IPS DF 6.9 (cell line): ENCODE data around the gene TRDN.
"Not testable (repeated sequence)": the region's sequence is repeated elsewhere in the genome, so short reads cannot be mapped to it uniquely, and the experiment has no call there.

Source experiments
- DNase-seq: peaks from one replicate; pipeline ENCODE4 v3.0.0-alpha.2; 2013; ENCODE audit warnings: low read depth, low spot score
- H3K27ac ChIP-seq: one replicate; pipeline ENCODE4 v1.5.1; 2013; ENCODE audit warnings: low read length, control low read depth
- H3K27me3 ChIP-seq: 2 replicates; pipeline ENCODE4 v1.6.1; 2013; ENCODE audit warnings: mild to moderate bottlenecking, low read length; ENCODE audit not compliant: control insufficient read depth, insufficient read depth
- H3K36me3 ChIP-seq: 2 replicates; pipeline ENCODE4 v1.6.1; 2013; ENCODE audit warnings: low read length; ENCODE audit not compliant: control insufficient read depth, insufficient read depth
- H3K4me1 ChIP-seq: 2 replicates; pipeline ENCODE4 v1.6.1; 2013; ENCODE audit warnings: low read length; ENCODE audit not compliant: control insufficient read depth, insufficient read depth
- H3K4me3 ChIP-seq: 2 replicates; pipeline ENCODE4 v1.5.1; 2013; ENCODE audit warnings: mild to moderate bottlenecking, low read length
- H3K9me3 ChIP-seq: 2 replicates; pipeline ENCODE4 v1.6.1; 2013; ENCODE audit warnings: low read length, inconsistent platforms; ENCODE audit not compliant: control insufficient read depth, insufficient read depth
- WGBS: extraction: QIAGEN DNeasy Blood & Tissue Kit; methylation state at CpG from one replicate; pipeline ENCODE4 v1.1.7; 2013; ENCODE audit warnings: mixed read lengths, missing lambda C conversion rate; ENCODE audit not compliant: insufficient read length, insufficient coverage; 5-methylcytosine and 5-hydroxymethylcytosine counted together

TRDN gene

DNA sequence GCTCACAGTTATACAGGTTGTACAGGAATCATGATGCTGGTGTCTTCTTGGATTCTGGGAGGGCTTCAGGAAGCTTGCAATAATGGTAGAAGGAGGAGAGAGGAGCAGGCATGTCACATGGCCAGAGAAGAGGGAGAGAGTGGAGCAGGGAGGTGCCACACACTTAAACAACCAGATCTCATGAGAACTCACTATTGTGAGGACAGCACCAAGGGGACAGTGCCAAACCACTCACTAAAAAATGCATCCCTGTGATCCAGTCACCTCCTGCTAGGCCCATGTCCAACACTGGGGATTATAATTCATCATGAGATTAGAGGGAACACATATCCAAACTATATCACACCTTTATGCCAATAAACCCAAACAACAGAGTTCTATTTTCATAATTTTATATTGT lies 67.2 kb downstream of the TRDN start:
- Histone ChIP-seq H3K27me3 (no peaks in the 10 kb centered on the region), H3K27ac (no peak overlapping the region), H3K4me1 (peaks cover 8% of the 10 kb centered on the region; the same call in 1 of the 2 replicates), H3K9me3 (no peaks in the 10 kb centered on the region), H3K4me3 (no peak overlapping the region), H3K36me3 (peaks cover 3% of the 10 kb centered on the region; the same call in 1 of the 2 replicates)
- DNase-seq: no peak

DNA sequence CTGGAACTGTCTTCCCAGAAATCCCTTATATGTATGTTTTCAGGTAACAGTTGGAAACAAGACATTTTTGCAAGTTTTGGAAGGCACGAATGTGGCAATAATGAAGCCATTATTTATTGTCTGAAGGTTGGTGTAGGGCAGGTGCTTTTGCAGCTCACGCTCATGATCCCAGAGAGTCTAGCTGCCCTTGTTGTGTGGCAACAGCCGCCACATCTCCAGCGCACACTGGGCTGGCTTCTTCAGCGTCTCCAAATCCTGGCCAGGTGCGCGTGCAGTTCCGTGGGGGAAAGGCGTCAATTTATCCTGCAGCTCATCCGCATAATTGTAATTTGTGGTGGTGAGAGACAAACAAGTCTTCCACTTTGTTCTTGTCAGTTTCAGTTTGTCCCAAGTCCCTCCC lies 71.2 kb downstream of the TRDN start:
- Histone ChIP-seq H3K9me3 (no peaks in the 10 kb centered on the region), H3K4me1 (peaks cover 9% of the 10 kb centered on the region; the same call in 1 of the 2 replicates), H3K36me3 (peaks cover 3% of the 10 kb centered on the region; the same call in 1 of the 2 replicates), H3K27ac (no peak overlapping the region), H3K4me3 (no peak overlapping the region), H3K27me3 (no peaks in the 10 kb centered on the region)
- DNase-seq: no peak
- WGBS: no CpG with 5 or more reads among the region's 10 CpGs

DNA sequence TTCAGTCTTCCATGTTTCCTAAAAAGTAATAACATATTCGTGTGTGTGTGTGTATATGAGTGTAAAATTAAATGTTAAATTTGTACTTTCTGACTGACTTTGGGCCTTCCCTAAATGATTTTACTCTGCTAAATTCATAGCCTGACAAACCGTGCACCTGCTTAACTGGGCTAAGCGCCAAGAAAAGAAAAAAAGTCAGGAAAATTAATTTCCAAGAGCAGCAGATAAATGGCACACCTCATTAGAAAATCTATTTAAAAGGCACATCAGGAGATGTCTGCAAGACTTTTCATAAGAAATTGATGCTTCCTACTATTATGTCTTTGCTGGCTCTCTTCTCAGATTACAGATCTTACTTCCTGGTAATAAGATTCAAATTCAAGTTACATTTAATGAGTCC lies 72.4 kb downstream of the TRDN start:
- Histone ChIP-seq H3K36me3 (peaks cover 3% of the 10 kb centered on the region; the same call in 1 of the 2 replicates), H3K27ac (no peak overlapping the region), H3K4me1 (peaks cover 7% of the 10 kb centered on the region; the same call in 1 of the 2 replicates), H3K27me3 (no peaks in the 10 kb centered on the region), H3K4me3 (no peak overlapping the region), H3K9me3 (no peaks in the 10 kb centered on the region)
- WGBS: no CpG with 5 or more reads among the region's 3 CpGs
- no peak for DNase-seq

DNA sequence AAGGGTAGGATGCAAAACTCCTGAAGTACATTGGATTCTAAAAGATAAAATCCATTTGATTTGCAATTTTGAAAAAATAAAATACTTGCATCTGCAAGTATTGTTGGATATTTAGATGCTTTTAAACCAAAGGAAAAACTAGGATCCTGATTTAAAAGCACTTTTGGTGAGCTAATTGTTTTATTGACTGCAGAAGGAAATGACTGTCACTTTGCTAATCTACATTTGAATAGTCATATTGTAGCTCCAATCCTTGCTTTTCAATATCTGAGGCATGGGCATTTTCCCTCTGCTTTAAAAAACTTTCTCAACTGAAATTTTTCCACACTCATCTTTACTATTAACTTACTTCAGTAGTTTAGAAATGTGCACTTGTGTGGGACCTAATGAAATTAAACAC lies 74.1 kb downstream of the TRDN start:
- H3K27me3 ChIP-seq: no peaks in the 10 kb centered on the region
- H3K4me3 ChIP-seq: no peak overlapping the region
- no peak overlapping the region for H3K27ac ChIP-seq
- no peaks in the 10 kb centered on the region for H3K9me3 ChIP-seq
- no peak for DNase-seq
- H3K36me3 ChIP-seq: peaks cover 3% of the 10 kb centered on the region; the same call in 1 of the 2 replicates
- peaks cover 6% of the 10 kb centered on the region; the same call in 1 of the 2 replicates for H3K4me1 ChIP-seq

GRCh38 chr6:123562264-123562663 lies 74.5 kb downstream of the TRDN start:
- Histone ChIP-seq H3K27me3 (no peaks in the 10 kb centered on the region), H3K4me3 (no peak overlapping the region), H3K9me3 (no peaks in the 10 kb centered on the region), H3K36me3 (peaks cover under 1% of the 10 kb centered on the region; the same call in 1 of the 2 replicates), H3K27ac (no peak overlapping the region), H3K4me1 (peaks cover 4% of the 10 kb centered on the region; the same call in 1 of the 2 replicates)
- WGBS: no CpG with 5 or more reads among the region's 1 CpG
- DNase-seq: no peak

GRCh38 chr6:123559816-123560215 lies 76.9 kb downstream of the TRDN start:
- not testable (repeated sequence) for H3K27me3 ChIP-seq, DNase-seq, H3K36me3 ChIP-seq, H3K27ac ChIP-seq, H3K4me3 ChIP-seq, H3K9me3 ChIP-seq, H3K4me1 ChIP-seq
- WGBS: no CpG with 5 or more reads among the region's 5 CpGs

DNA sequence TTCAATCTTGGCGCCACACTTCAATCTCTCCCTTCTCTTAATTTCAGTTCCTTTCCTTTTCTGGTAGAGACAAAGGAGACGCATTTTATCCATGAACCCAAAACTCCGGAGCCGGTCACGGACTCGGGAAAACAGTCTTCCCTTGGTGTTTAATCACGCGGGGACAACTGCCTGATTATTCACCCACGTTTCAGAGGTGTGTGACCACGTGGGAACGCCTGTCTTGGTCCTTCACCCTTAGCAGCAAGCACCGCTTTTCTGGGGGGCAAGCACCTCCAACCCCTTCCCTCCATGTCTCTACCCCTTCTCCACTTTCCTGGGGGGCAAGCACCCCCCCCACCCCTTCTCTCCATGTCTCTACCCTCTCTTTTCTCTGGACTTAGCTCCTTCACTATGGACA lies 79.3 kb downstream of the TRDN start:
- DNase-seq, H3K9me3 ChIP-seq, H3K4me1 ChIP-seq, H3K4me3 ChIP-seq, H3K36me3 ChIP-seq, H3K27me3 ChIP-seq, H3K27ac ChIP-seq: not testable (repeated sequence)
- WGBS: no CpG with 5 or more reads among the region's 12 CpGs

GRCh38 chr6:123551939-123552707 lies 84.6 kb downstream of the TRDN start:
- whole genome bisulfite sequencing: no CpG with 5 or more reads among the region's 4 CpGs

GRCh38 chr6:123550052-123550617 lies 86.6 kb downstream of the TRDN start:
- Histone ChIP-seq H3K9me3 (no peaks in the 10 kb centered on the region), H3K4me3 (no peak overlapping the region), H3K4me1 (no peaks in the 10 kb centered on the region), H3K27ac (no peak overlapping the region), H3K36me3 (peaks cover 7% of the 10 kb centered on the region; the same call in 1 of the 2 replicates), H3K27me3 (no peaks in the 10 kb centered on the region)
- no peak for DNase-seq
- WGBS: no CpG with 5 or more reads among the region's 2 CpGs

More at GRCh38 chr6:123551939-123552707, 84.6 kb downstream of the TRDN start:
- Histone ChIP-seq H3K27me3 (no peaks in the 10 kb centered on the region), H3K9me3 (no peaks in the 10 kb centered on the region), H3K4me3 (no peak overlapping the region), H3K36me3 (no peaks in the 10 kb centered on the region), H3K4me1 (no peaks in the 10 kb centered on the region), H3K27ac (no peak overlapping the region)
- no peak for DNase-seq

DNA sequence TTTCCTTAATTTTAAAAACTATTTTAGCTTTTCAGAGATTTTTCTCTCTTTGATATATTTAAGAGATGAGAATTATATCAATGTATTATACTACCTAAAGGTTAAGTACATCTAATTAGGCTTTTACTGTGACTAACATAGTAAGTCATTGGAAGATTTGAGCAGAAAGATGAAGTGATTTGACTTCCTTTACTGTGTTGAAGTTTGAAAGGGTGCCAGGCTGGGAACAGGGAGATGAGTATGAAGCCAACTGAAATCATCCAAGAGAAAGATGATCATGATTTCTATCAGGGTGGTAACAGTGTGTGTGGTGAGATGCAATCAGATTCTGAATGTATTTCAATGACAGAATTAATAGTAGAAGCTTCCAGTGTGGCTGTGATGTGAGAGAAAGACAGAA lies 87.3 kb downstream of the TRDN start:
- no peak for DNase-seq
- Histone ChIP-seq H3K4me1 (no peaks in the 10 kb centered on the region), H3K4me3 (no peak overlapping the region), H3K36me3 (peaks cover 7% of the 10 kb centered on the region; the same call in 1 of the 2 replicates), H3K27ac (no peak overlapping the region), H3K9me3 (no peaks in the 10 kb centered on the region), H3K27me3 (no peaks in the 10 kb centered on the region)
